MCF 10A (cell line): ENCODE measurements around the gene SEZ6L. TPM values are rescaled to one million over a fixed set of nuclear protein-coding genes. Genes with fewer than 3 reads are reported as not detected.

ENCODE experiments used
- BruUV-seq: library from RNA; stranded (reverse); fragments of 400-500 nt; replicated peaks from 2 replicates; lab custom pipeline; 2021; lab: Mats Ljungman, UMichigan
- CTCF ChIA-PET: fragments of 300-600 bp; sonication (Branson Sonifier 250); formaldehyde crosslinking; extraction: SDS; loops from one replicate; lab custom pipeline; 2021; ENCODE audit warnings: antibody characterized with exemption, inconsistent platforms; lab: Yijun Ruan, JAX
- POLR2A ChIA-PET: fragments of 300-600, 350-650 bp; sonication (Branson Sonifier 250); formaldehyde crosslinking; extraction: SDS; loops from one replicate; lab custom pipeline; 2020; ENCODE audit warnings: antibody characterized with exemption, inconsistent platforms; lab: Yijun Ruan, JAX
- DNase-seq: peaks from one replicate; pipeline ENCODE4 v3.0.0-alpha.2; 2018; ENCODE audit not compliant: unreplicated experiment
- H3K27ac Mint-ChIP-seq: one replicate; pipeline ENCODE4 v1.8.0; 2022; ENCODE audit warnings: mild to moderate bottlenecking, low read depth, mixed read lengths; ENCODE audit not compliant: unreplicated experiment
- H3K27me3 Mint-ChIP-seq: one replicate; pipeline ENCODE4 v1.8.0; 2022; ENCODE audit warnings: mixed read lengths; ENCODE audit not compliant: insufficient read depth, unreplicated experiment
- H3K36me3 Mint-ChIP-seq: one replicate; pipeline ENCODE4 v1.8.0; 2022; ENCODE audit warnings: mild to moderate bottlenecking, moderate library complexity, mixed read lengths; ENCODE audit not compliant: insufficient read depth, unreplicated experiment
- H3K4me1 Mint-ChIP-seq: one replicate; pipeline ENCODE4 v1.8.0; 2022; ENCODE audit warnings: mixed read lengths; ENCODE audit not compliant: insufficient read depth, unreplicated experiment
- H3K4me3 Mint-ChIP-seq: one replicate; pipeline ENCODE4 v1.8.0; 2022; ENCODE audit warnings: mild to moderate bottlenecking, moderate library complexity, mixed read lengths; ENCODE audit not compliant: unreplicated experiment
- H3K9me3 Mint-ChIP-seq: one replicate; pipeline ENCODE4 v1.8.0; 2022; ENCODE audit warnings: mixed read lengths; ENCODE audit not compliant: unreplicated experiment
- intact Hi-C: fragments of 100-400 bp; cut with micrococcal nuclease; formaldehyde crosslinking; loops from 2 replicates; pipeline ENCODE4 v1.14.1; 2022
- total RNA-seq: library from RNA; stranded (reverse); gene quantifications from 2 replicates; pipeline ENCODE4 v1.2.3, GENCODE V29; 2022
- TF ChIP-seq, protein P1 (sequence below): fragments of 200-600 bp; IDR thresholded peaks from one replicate; pipeline ENCODE4 v1.8.0; 2022; ENCODE audit warnings: antibody characterized with exemption, mild to moderate bottlenecking; ENCODE audit not compliant: unreplicated experiment

Gene SEZ6L
- total RNA-seq, 1 experiment from 2014 or later: not detected

DNA sequence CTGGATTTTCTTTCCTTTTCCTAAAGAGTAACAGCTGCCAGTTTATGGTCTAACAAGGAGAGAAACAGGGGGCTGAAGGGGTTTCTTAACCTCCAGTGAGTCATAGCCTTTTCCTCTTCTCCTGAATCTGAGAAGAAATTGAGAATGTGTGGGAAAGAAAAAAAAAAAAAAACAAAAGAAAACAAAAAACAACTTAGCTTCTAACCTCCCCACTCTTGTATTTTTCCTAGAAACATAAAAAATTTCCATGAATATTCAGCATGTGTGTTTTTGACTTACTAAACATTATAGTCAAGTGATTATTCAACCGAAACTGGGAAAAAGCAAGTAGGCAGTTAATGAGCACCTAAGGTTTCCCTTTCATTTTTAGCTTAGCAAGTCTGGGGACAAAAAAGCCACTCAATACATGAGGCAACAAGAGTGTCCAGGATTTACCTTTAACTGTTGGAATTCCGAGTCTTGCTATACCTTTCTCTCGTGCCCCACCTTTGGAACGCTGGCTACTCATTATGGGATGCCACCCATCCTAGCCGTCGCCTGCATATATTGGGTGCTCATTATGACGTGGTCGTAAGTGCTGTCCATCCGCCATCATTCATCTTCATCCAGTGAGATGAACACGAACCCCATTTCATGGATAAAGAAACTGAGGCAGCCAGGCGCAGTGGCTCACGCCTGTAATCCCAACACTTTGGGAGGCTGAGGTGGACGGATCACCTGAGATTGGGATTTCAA lies 262.2 kb downstream of the SEZ6L start:
- Mint-ChIP-seq H3K36me3 (peaks cover 8% of the 10 kb centered on the region), H3K4me1 (peaks cover 15% of the 10 kb centered on the region), H3K4me3 (no peak overlapping the region), H3K27me3 (peaks cover 9% of the 10 kb centered on the region), H3K9me3 (no peaks in the 10 kb centered on the region), H3K27ac (no peak overlapping the region)
- CTCF ChIA-PET: interaction anchor here (0.7 to 2.0 kb wide), 4 partner anchors 30 to 668 kb away, joined by 3 to 11 read pairs (median 9); no protein-coding TSS in a partner anchor
- intact Hi-C loops: no loop called here
- TF ChIP-seq, protein P1, sequence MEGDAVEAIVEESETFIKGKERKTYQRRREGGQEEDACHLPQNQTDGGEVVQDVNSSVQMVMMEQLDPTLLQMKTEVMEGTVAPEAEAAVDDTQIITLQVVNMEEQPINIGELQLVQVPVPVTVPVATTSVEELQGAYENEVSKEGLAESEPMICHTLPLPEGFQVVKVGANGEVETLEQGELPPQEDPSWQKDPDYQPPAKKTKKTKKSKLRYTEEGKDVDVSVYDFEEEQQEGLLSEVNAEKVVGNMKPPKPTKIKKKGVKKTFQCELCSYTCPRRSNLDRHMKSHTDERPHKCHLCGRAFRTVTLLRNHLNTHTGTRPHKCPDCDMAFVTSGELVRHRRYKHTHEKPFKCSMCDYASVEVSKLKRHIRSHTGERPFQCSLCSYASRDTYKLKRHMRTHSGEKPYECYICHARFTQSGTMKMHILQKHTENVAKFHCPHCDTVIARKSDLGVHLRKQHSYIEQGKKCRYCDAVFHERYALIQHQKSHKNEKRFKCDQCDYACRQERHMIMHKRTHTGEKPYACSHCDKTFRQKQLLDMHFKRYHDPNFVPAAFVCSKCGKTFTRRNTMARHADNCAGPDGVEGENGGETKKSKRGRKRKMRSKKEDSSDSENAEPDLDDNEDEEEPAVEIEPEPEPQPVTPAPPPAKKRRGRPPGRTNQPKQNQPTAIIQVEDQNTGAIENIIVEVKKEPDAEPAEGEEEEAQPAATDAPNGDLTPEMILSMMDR: no peak
- POLR2A ChIA-PET: interaction anchor here (2.1 kb wide), 1 partner anchor 15 kb away, joined by 12 read pairs; no protein-coding TSS in a partner anchor
- no peak for DNase-seq
- TSS peak; percentile 15 for BruUV-seq

- intact Hi-C loops: no loop called here
- no peak for DNase-seq
Measured at GRCh38 chr22:26432619-26433311, 263.5 kb downstream of the SEZ6L start.

More at GRCh38 chr22:26432619-26433311, 263.5 kb downstream of the SEZ6L start:
- Mint-ChIP-seq H3K36me3 (peaks cover 8% of the 10 kb centered on the region), H3K4me1 (peaks cover 9% of the 10 kb centered on the region), H3K27ac (no peak overlapping the region), H3K4me3 (no peak overlapping the region), H3K27me3 (no peaks in the 10 kb centered on the region), H3K9me3 (no peaks in the 10 kb centered on the region)
- ChIA-PET POLR2A (no interaction called here), CTCF (no interaction called here)
- no TSS peak for BruUV-seq
- TF ChIP-seq, protein P1: no peak
